Right renal pelvis (tissue), 4 donors: ENCODE results near the gene IL22RA1. TPM values are rescaled to one million over a fixed set of nuclear protein-coding genes. Genes with fewer than 3 reads are reported as not detected.

Source experiments
- DNase-seq, 4 donors: peaks; one replicate each; pipeline ENCODE4 v3.0.0-alpha.2; 2013; ENCODE audit warnings: low read depth in 4 of 4, low spot score in 3 of 4, missing footprints in 1 of 4
- polyA plus RNA-seq, 4 donors: library from polyadenylated mRNA; unstranded; fragments of 120-200 nt; gene quantifications; one replicate each; pipeline ENCODE4 v1.2.1, GENCODE V29; 2013; ENCODE audit not compliant: insufficient read length in 4 of 4

IL22RA1 gene
- polyA plus RNA-seq, 4 donors: 2.9 to 4.8 (median 3.4) TPM

GRCh38 chr1:24117722-24118409 is 25.1 kb downstream of the IL22RA1 start:
- DNase-seq: no peak

DNA sequence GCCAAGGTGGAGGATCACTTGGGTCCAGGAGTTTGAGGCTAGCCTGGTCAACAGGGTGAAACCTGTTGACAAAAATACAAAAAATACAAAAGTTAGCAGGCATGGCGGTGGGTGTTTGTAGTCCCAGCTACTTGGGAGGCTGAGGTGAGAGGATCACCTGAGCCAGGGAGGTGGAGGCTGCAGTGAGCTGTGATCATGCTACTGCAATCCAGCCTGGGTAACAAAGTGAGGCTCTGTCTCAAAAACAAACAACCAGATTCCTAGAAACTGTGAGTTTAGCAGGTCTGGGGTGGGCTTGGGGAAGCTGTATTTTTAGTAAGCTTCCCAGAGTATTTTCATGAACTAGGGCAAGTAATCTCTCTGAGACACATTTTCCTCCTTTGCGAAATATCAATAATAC is 25.8 kb downstream of the IL22RA1 start:
- DNase-seq: no peak

GRCh38 chr1:24114753-24115152 is 28.2 kb downstream of the IL22RA1 start:
- DNase-seq: no peak

DNA sequence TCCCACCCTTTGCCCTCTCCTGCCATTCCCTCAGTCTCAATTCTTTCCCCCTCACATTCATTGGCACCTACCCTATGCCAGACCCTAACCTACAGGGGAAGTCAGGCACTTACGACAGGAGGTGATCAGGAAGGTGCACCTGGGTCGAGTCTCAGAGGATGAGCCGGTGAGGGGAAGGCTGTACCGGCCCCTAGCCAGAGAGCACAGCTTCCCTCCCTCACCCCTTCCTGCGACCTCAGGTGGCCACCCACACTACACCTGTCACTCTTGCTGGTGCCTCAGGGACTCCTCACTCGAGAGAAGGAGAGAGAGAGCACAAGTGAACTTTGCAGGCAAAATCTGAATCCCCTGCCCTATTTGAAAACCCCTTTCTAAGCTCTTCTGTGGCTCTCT is 29.3 kb downstream of the IL22RA1 start:
- DNase-seq: no peak

DNA sequence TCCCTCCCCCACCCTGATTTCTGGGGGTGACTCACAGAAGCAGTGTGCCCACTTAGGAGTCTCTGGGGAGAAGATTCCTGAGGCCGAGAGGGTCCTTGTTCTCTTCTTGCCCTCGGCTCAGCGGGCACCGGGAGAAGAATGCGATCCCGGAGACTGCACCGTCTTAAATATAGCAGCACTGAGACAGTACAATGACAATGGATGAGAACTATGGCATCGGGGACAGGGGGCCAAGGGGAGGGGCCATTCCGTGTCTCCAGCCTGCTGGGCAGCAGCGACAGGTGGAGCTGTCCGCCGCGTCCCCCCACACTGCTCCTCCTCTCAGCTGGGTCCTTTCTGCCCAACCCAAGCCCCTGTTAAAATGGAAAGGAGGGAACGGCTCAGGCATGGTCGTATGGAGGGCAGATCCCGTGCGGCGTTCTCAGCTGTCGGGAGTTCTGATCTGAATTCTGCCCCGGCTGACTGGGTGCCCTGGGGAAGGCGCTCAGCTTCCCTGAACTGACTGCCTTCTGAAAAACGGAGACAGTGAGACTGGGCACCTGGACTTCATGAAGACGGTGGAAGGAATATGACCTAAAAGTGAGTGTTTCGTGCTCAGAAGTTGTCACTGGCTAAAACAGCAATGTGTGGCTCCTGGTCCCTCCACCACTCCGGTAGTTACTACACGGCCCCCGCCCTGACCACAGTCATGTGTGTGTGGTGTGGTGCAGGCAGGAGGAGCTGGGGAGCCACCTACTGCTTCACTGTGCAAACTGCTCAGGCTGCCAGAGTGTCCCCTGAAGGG is 30.8 kb downstream of the IL22RA1 start, which contains the start of gene MYOM3:
Gene MYOM3, minus strand, starts transcription at position 140 of the 784 bp plus-strand sequence. CDS start 3,499 bp downstream, outside the sequence.
- DNase-seq: no peak

GRCh38 chr1:24111262-24111995 is 31.5 kb downstream of the IL22RA1 start:
- DNase-seq: no peak

DNA sequence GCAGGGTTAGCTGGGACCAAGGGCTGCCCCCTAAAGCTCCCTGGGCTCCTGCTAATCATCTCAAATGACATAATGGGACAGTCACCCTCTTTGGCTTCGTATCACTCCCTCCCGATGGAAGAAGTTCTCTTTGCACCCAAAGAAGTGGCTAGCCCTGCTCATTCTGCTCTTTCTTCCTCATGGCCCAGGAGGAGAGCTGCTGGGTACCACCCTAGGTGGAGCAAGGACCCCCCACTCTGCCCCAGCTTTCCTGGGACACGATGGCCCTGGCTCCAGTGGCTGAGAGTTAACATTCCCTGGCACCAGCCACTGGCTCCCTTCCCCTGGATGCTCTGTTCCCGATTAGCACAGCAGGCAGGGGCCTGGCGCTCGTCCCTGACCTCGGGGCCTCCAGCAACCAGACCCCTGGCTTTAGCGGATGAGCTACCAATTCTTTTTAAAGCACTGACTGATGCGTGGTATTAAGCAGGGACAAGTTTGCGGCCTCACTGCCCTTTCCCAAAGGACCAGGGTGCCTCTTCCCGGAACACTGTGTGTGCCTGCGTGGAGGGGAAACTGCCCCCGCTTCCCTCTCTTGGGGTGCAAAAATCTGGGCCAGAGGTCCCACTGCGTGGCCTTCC is 32.2 kb downstream of the IL22RA1 start:
- DNase-seq: no peak

DNA sequence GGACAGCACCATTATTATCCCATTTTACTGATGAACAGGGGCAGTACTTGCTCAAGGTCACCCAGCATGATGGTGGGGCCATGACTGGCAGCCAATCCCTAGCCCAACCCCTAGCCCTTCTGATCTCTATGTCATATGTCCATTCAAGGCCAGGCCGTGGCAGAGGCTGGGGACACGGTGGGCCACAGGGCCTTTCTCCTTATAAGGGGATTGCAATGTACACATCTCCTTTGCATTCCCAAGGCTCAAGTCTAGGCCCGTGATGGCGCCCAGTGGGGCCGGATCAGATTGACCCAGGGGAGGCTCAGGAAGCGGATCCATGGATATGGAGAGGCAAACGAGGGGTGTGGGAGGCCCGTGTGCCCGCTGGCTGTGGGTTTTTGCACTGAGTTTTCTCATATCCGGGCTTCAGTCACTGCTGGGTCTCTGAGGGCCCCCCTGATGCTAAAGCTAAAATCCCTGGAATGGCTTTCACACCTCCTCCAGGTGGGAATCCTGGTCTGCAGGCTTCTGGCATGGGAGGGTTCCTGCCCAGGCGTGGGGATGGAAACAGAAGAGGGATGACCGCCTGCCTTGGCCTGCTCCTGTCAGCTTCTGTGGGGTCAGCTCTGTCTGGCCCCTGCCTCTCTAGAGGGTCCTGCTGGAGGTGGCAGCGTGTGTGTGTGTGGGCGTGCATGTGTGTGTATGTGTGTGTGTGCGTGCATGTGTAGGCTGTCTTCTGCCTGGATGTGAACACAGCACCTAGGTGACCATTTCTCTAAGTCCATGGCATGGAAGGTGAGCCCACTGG is 33.1 kb downstream of the IL22RA1 start:
- no peak for DNase-seq

DNA sequence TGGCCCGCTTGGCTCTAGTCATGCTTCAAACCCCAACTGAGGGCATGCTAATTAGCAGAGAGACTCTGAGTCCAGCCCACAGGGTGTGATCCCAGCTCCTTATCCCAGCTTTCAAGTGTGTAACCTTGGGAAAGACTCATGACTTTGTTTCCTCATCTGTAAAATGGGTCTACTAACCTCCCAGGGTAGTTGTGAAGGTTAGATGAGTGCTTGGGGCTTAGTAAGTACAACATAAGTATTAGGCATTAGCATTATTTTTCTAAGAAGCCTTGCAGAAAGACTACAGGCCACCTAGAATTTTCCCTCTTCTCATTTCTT is 33.8 kb downstream of the IL22RA1 start:
- DNase-seq: no peak

DNA sequence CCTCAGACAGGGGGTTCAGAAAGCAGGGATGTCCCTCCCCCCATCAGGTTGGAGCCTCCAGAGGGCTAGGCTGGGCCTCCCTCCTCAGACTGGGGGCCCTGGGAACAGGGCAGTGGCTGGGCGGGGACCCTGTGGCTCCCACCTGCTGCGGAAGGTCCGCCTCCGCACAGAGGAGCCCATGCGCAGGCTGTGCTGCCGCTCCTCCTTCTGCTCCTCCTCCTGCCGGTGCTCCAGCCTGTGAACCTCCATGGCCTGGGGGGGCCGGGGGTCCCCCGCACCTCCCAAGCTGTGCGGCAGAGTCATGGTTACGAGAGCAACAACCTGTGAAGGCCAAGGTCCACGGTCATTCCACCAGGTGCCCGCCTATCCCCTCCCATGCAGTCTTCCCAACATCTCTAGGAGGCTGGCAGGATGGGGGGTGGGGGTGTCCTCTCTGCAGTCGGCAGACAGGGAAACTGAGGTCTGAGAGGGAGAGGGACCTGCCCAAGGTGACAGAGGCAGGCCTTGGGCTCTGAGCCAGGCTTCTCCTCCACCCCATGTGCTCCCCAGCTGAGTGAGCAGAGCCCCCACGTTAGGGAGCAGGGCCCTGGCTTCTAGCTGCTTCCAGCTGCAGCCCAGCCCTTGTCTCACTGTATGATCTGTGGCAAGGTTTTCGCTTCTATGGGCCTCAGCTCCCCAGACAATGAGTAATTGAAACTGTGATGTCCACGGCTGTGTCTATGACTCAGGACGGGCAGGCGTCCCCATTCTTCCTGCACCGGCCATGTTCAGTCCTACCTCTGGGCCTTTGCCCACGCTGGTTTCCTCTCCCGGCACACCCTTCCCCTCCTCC is 34.4 kb downstream of the IL22RA1 start:
- no peak for DNase-seq

DNA sequence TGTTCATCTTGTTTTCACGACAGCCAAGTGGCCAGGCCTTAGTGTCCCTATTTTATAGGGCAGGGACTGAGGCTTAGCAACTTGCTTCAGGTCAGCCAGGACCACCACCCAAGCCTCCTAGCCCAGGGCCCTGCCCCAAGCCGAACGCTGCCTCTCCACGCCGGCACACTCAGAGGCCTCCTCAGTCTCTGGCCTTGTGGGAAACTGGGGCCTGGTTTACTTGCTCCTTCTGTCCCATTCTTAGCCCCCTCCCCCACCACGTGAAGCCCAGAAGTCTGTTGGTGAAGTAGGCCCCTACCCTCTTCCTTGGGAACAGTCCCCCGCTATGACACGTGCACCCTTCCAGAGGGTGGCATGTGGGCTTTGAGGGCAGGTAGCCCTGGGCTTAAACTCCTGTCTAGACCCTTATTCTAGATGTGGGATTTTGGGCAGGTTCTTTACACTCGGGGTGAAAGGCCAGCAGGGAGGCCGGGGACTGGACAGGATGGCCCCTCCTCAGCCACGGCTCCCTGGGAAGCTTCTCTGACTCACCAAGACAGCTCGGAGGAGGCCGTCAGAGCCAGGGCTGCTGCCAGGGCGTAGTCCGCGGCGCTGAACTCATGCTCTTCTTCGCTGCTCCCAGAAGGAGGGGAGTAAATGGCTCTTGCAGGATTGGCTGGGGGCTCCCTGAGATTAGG is 35.3 kb downstream of the IL22RA1 start:
- no peak for DNase-seq

DNA sequence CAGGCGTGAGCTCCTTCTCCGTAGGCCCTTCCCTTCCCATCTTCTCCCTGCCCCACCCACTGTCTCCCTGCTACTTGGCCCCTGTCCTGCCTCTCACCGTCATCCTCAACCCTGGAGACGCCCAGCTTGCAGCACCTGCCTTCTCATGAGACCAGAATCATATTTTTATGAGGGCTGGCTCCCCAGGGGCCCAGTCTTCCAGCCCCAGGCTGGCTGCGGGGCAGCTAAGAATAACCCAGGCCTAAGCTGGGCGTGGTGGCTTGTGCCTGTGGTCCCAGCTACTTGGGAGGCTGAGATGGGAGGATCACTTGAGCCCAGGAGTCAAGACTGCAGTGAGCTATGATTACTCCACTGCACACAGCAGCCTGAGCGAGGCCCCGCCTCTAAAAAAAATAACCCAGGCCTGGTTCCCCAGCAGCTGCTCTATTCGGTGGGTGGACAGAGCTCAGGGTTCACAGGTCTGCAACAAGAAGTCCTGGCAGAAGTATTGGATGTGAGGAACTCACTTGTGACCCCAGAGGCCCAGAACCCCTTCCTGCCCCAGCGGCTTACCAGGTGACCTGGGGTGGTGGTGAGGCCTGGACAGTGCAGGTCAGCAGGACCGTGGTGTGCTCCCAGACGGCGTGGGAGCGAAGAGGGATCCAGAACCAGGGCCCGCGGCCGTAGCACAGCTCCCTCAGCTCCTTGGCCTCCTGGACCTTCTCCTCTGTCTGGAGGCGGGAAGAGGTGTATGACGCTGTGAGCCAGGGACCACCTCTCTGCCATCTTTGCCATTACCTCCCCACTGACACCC is 37.4 kb downstream of the IL22RA1 start:
- DNase-seq: no peak

DNA sequence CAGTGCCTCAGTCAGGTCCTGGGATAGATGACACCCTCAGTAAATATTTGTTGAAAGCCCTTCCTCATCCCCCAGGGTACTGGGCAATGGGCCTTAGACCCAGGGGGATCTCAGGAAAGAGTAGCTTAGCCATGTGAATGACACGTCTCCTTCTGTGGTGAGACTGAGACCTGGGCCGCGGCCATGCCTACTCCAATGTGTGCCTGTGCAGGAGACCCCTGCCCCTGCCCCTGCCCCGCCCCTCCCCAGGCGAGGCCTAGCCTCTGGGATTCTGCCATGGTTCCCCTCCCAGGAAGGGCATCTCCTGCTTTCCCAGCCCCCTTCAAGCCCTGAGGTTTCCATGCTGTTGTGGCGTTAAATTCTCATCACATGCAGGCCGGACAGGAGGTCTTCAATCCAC is 38.1 kb downstream of the IL22RA1 start:
- DNase-seq: no peak

- no peak for DNase-seq
These were observed 39.1 kb downstream of the IL22RA1 start for GRCh38 chr1:24103879-24104278.

- DNase-seq: no peak
These were observed 39.5 kb downstream of the IL22RA1 start for GRCh38 chr1:24103408-24103807.

GRCh38 chr1:24102961-24103360 is 40.0 kb downstream of the IL22RA1 start:
- DNase-seq: no peak

- no peak for DNase-seq
These were observed 40.9 kb downstream of the IL22RA1 start for GRCh38 chr1:24101796-24102586.
